Natural killer cell treated with Interleukin-12 subunit alpha and Interleukin-12 subunit beta and Interleukin-15 and Interleukin-18, amount 100 ng/mL, for 72 hours (primary cell): ENCODE results near the gene SLC9A7. TPM values are rescaled to one million over a fixed set of nuclear protein-coding genes. Genes with fewer than 3 reads are reported as not detected.
A peak's percentile ranks its signal among the peaks of the same experiment; 100 is the strongest.
"Not testable (repeated sequence)": the region's sequence is repeated elsewhere in the genome, so short reads cannot be mapped to it uniquely, and the experiment has no call there.

Source experiments
- ATAC-seq, 2 donors: fragments of 150-1000 bp; cut with Tn5 transposase in 1 of 2; sonication (Bioruptor Pico), chemical (Tn5 transposase) in 1 of 2; 2 replicates each; pipeline ENCODE4 v1.10.0; 2021
- DNase-seq: peaks from one replicate; pipeline ENCODE4 v3.0.0; 2022; ENCODE audit warnings: low spot score
- H3K27ac Mint-ChIP-seq, 2 donors: 1 replicate in 1 of 2; 2 replicates in 1 of 2; pipeline ENCODE4 v1.8.0; 2022; ENCODE audit warnings: mixed read lengths in 2 of 2, mild to moderate bottlenecking in 1 of 2, moderate library complexity in 1 of 2
- H3K27me3 Mint-ChIP-seq, 2 donors: 1 replicate in 1 of 2; 2 replicates in 1 of 2; pipeline ENCODE4 v1.8.0; 2022; ENCODE audit warnings: mixed read lengths in 2 of 2
- H3K36me3 Mint-ChIP-seq: one replicate; pipeline ENCODE4 v1.8.0; 2022; ENCODE audit warnings: mixed read lengths
- H3K4me1 Mint-ChIP-seq, 2 donors: 1 replicate in 1 of 2; 2 replicates in 1 of 2; pipeline ENCODE4 v1.8.0; 2022; ENCODE audit warnings: low read depth in 2 of 2, mixed read lengths in 2 of 2, mild to moderate bottlenecking in 1 of 2
- H3K4me3 Mint-ChIP-seq: one replicate; pipeline ENCODE4 v1.8.0; 2022; ENCODE audit warnings: mixed read lengths
- H3K9me3 Mint-ChIP-seq: 2 replicates; pipeline ENCODE4 v1.8.0; 2022; ENCODE audit warnings: mixed read lengths
- total RNA-seq, 2 donors: library from RNA; stranded (reverse); gene quantifications; one replicate each; pipeline ENCODE4 v1.2.3, GENCODE V29; 2022

The SLC9A7 gene
- total RNA-seq, 2 donors from 2014 or later = 1.6 to 3.7 TPM

DNA sequence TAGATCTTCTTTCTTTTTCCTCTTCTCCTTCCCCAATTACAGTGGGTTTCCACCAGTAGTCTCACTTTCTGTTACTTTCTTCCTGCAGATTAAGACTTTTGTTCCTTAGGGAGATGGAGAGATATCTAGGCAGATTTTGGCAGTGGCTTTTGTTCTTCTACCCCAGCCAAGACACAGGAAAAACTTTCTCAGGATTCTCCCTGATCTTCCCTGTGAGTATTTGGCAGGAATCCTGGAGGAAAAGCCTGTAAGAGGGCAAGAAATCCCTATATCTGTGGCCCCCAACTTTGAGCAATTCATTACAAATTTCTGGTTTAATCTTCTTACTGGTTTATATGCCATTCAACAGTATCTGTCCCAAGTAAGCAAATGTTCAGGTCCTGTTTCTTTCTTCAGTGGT is 21.9 kb downstream of the SLC9A7 start:
- Mint-ChIP-seq H3K27ac (no peak overlapping the region), H3K4me1 (no peaks in the 10 kb centered on the region), H3K27me3 (peaks cover 13 to 26% of the 10 kb centered on the region in 2 donors), H3K36me3 (peaks cover 26% of the 10 kb centered on the region), H3K4me3 (no peak overlapping the region), H3K9me3 (peaks cover 7% of the 10 kb centered on the region)
- no peak for DNase-seq
- ATAC-seq = no peak

DNA sequence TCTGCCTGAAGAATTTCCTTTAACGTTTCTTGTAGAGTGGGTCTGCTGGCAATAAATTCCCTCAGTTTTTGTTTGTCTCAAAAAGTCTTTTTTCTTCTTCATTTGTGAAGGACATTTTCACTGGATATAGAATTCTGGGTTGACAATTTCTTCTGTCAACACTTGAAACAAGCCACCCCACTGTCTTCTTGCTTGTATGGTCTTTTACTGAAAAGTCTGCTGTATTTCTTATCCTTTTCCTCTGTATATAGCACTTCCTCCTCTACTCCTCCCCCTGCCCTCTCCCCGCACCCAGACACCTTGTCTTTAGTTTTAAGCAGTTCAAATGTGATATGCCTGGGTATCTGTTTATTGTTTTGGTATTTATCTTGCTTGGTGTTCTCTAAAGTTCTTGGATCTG is 23.3 kb downstream of the SLC9A7 start:
- H3K4me1 Mint-ChIP-seq = no peaks in the 10 kb centered on the region
- no peak overlapping the region for H3K27ac Mint-ChIP-seq
- H3K4me3 Mint-ChIP-seq = no peak overlapping the region
- H3K9me3 Mint-ChIP-seq = peaks cover 7% of the 10 kb centered on the region
- no peak for ATAC-seq
- no peak for DNase-seq
- peaks cover 26% of the 10 kb centered on the region for H3K36me3 Mint-ChIP-seq
- H3K27me3 Mint-ChIP-seq = peaks cover 13 to 21% of the 10 kb centered on the region in 2 donors

- DNase-seq = no peak
- ATAC-seq = no peak
- Mint-ChIP-seq H3K9me3 (peaks cover 7% of the 10 kb centered on the region), H3K4me1 (no peaks in the 10 kb centered on the region), H3K4me3 (no peak overlapping the region), H3K27me3 (peaks cover 0 to 16% of the 10 kb centered on the region in 2 donors), H3K36me3 (peaks cover 20% of the 10 kb centered on the region), H3K27ac (no peak overlapping the region)
Observed at GRCh38 chrX:46733226-46733625, 25.7 kb downstream of the SLC9A7 start.

DNA sequence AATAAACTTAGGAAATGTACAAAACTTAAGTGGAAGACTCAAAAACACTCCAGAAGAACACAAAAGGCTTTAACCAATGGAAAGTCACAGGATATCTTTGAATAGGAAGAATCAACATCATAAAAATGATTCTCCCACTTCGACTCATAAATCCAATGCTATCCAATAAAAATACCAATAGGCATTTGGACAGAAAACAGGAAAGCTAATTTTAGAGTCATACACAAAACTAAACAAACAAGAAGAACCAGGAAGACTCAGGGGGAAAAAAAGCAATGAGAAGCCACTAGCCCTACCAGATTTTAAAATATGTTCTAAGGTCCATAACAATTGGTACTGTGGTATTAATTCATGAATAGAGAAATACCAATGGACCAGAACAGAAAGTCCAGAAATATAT is 28.2 kb downstream of the SLC9A7 start:
- Mint-ChIP-seq H3K27ac (no peak overlapping the region), H3K36me3 (peaks cover 4% of the 10 kb centered on the region), H3K27me3 (peaks cover 0 to 14% of the 10 kb centered on the region in 2 donors), H3K4me3 (no peak overlapping the region), H3K4me1 (no peaks in the 10 kb centered on the region), H3K9me3 (peaks cover 3% of the 10 kb centered on the region)
- no peak for DNase-seq
- no peak for ATAC-seq

GRCh38 chrX:46727441-46727840 is 31.5 kb downstream of the SLC9A7 start:
- no peak overlapping the region for H3K27ac Mint-ChIP-seq
- H3K36me3 Mint-ChIP-seq = no peaks in the 10 kb centered on the region
- H3K27me3 Mint-ChIP-seq = peaks cover 0 to 11% of the 10 kb centered on the region in 2 donors
- no peaks in the 10 kb centered on the region for H3K9me3 Mint-ChIP-seq
- no peaks in the 10 kb centered on the region for H3K4me1 Mint-ChIP-seq
- no peak for ATAC-seq
- DNase-seq = no peak
- no peak overlapping the region for H3K4me3 Mint-ChIP-seq

DNA sequence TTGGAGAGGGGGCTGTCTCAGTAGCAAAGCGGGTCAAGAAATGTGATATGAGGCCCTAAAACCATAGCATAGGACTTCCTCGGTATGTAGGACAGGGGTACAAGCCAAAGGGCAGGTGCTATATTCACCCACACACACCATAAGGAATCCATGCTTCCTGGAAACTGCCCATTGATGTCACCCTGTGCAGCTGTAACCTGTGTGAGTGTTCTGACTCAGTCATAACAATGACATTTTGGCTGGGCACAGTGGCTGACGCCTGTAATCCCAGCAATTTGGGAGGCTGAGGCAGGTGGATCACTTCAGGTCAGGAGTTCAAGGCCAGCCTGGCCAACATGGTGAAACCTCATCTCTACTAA is 35.4 kb downstream of the SLC9A7 start:
- H3K9me3 Mint-ChIP-seq, H3K4me1 Mint-ChIP-seq, ATAC-seq, DNase-seq, H3K27ac Mint-ChIP-seq, H3K4me3 Mint-ChIP-seq, H3K36me3 Mint-ChIP-seq: not testable (repeated sequence)
- peaks cover 0 to 14% of the 10 kb centered on the region in 2 donors for H3K27me3 Mint-ChIP-seq

- Mint-ChIP-seq H3K9me3 (no peaks in the 10 kb centered on the region), H3K4me3 (no peak overlapping the region), H3K4me1 (no peaks in the 10 kb centered on the region), H3K27ac (no peak overlapping the region), H3K27me3 (peaks cover 0 to 14% of the 10 kb centered on the region in 2 donors), H3K36me3 (no peaks in the 10 kb centered on the region)
- DNase-seq (no peak), ATAC-seq (no peak)
Observed at GRCh38 chrX:46722742-46723568, 36.0 kb downstream of the SLC9A7 start.

GRCh38 chrX:46716796-46717195 is 42.1 kb downstream of the SLC9A7 start:
- Mint-ChIP-seq H3K4me1 (peaks cover under 1 to 7% of the 10 kb centered on the region in 2 donors), H3K36me3 (no peaks in the 10 kb centered on the region), H3K27ac (no peak overlapping the region), H3K4me3 (no peak overlapping the region), H3K9me3 (no peaks in the 10 kb centered on the region), H3K27me3 (peaks cover 0 to 16% of the 10 kb centered on the region in 2 donors)
- ATAC-seq (no peak), DNase-seq (no peak)

DNA sequence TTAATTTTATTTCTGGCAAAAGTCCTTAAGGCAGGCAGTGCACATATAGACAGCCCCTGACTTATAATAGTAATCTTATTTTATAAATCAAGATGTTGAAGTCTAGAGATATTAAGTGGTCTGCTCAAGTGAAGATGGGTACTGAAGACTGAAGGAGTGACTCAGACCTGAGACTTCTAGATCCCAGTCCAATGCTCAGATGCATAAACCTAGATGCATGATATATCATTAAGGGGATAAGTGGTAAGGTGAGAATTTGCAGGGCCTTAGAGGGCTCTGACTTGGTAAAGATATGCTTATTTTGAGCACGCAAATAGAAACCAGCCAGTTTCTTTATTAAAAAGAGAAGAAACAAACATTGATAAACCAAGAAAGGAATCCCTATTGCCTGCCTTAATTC is 42.9 kb downstream of the SLC9A7 start:
- H3K4me1 Mint-ChIP-seq = peaks cover 4 to 11% of the 10 kb centered on the region in 2 donors
- DNase-seq = no peak
- no peaks in the 10 kb centered on the region for H3K36me3 Mint-ChIP-seq
- H3K27ac Mint-ChIP-seq = no peak overlapping the region
- no peak for ATAC-seq
- no peaks in the 10 kb centered on the region for H3K9me3 Mint-ChIP-seq
- H3K4me3 Mint-ChIP-seq = no peak overlapping the region
- H3K27me3 Mint-ChIP-seq = peaks cover 0 to 16% of the 10 kb centered on the region in 2 donors

GRCh38 chrX:46715530-46715929 is 43.4 kb downstream of the SLC9A7 start:
- no peak for DNase-seq
- Mint-ChIP-seq H3K36me3 (no peaks in the 10 kb centered on the region), H3K9me3 (no peaks in the 10 kb centered on the region), H3K27ac (peak overlapping the region in 1 of 2 donors; percentile 16), H3K4me3 (peak overlapping the region; percentile 30), H3K4me1 (peaks cover 4 to 15% of the 10 kb centered on the region in 2 donors), H3K27me3 (peaks cover 0 to 14% of the 10 kb centered on the region in 2 donors)
- peak; percentile 60 to 63 for ATAC-seq

DNA sequence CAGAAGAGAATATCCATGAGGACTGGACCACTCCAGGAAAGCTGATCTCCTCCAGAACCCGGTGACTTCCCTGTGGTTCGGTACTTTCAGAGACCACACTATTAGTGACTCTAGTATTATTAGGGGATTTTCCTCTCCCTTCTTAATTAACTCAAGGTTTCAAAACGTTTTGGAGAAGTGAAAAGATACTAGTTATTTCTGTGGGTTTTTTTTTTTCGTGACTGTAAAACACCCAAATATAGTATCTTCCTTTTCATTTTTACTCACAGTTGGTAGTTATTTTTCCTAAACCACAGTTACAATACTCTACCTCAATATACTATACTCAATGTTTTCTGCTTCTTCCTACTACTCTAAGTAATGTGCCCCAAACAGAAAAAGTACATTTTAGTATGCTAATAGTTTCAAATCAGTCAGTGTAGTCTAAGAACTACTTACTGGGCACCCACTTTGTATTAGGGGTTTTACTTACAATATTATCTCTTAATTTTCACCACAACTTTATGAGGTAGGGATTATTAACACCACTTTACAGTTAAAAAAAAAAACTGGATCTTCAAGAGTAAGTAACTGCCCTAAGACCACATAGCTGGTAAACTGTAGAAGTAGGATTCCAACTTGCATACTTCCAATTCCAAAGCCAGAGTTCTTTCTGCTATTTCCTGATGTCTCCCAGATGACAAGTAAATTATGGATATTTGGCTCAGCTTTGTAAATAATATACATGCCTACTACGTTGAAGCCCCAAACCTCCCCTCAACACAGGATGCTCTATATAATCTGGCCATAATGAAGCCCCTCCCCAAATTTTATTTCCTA is 45.0 kb downstream of the SLC9A7 start:
- Mint-ChIP-seq H3K36me3 (no peaks in the 10 kb centered on the region), H3K4me1 (peaks cover 4 to 22% of the 10 kb centered on the region in 2 donors), H3K9me3 (no peaks in the 10 kb centered on the region), H3K27ac (peak overlapping the region in 1 of 2 donors; percentile 35), H3K27me3 (peaks cover 0 to 14% of the 10 kb centered on the region in 2 donors), H3K4me3 (peak overlapping the region; percentile 36)
- ATAC-seq (no peak), DNase-seq (no peak)

DNA sequence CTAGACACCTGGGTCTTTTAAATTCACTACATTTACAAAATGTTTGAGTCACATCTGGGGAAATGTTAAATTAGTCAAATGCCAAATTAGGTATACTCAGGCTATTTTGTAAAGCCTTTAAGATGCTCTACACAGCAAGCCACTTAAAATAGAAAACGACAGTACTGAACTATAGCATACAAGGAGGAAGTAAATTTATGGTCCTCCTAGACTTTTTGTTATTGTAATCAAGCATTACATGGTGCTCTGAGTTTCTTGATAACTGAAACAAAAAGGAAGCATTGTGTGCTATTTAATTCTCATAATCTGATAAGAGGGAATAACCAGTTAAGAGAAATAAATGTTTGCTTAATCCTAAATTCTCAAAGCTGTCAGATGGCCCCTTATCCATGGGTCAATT is 46.2 kb downstream of the SLC9A7 start:
- Mint-ChIP-seq H3K9me3 (no peaks in the 10 kb centered on the region), H3K36me3 (no peaks in the 10 kb centered on the region), H3K4me1 (peaks cover 4 to 22% of the 10 kb centered on the region in 2 donors), H3K27ac (no peak overlapping the region), H3K27me3 (peaks cover 0 to 18% of the 10 kb centered on the region in 2 donors), H3K4me3 (no peak overlapping the region)
- DNase-seq = no peak
- no peak for ATAC-seq

- Mint-ChIP-seq H3K4me1 (peaks cover 4 to 31% of the 10 kb centered on the region in 2 donors), H3K9me3 (no peaks in the 10 kb centered on the region), H3K36me3 (no peaks in the 10 kb centered on the region), H3K27me3 (peaks cover 0 to 24% of the 10 kb centered on the region in 2 donors), H3K4me3 (no peak overlapping the region), H3K27ac (no peak overlapping the region)
- ATAC-seq (no peak), DNase-seq (no peak)
Observed at GRCh38 chrX:46710927-46711623, 47.8 kb downstream of the SLC9A7 start.
